HepG2 (cell line): Measurements from ENCODE around the gene CDRT4. TPM values are rescaled to one million over a fixed set of nuclear protein-coding genes. Genes with fewer than 3 reads are reported as not detected.

Experiments
- E2F1 ChIP-seq: sonication (generic); formaldehyde crosslinking; IDR thresholded peaks from 2 replicates; pipeline ENCODE4 v1.5.0; 2020; ENCODE audit warnings: missing genetic modification reagents
- GMEB1 ChIP-seq: sonication (generic); formaldehyde crosslinking; IDR thresholded peaks from 2 replicates; pipeline ENCODE4 v1.5.1; 2020; ENCODE audit warnings: missing genetic modification reagents, mild to moderate bottlenecking, borderline replicate concordance
- HES4 ChIP-seq: sonication (generic); formaldehyde crosslinking; IDR thresholded peaks from 2 replicates; pipeline ENCODE4 v1.9.0; 2021; ENCODE audit warnings: mild to moderate bottlenecking, missing genetic modification reagents, borderline replicate concordance
- HMG20B ChIP-seq: conservative IDR thresholded peaks from 2 replicates; pipeline ENCODE4 v1.6.1; 2016; ENCODE audit warnings: missing genetic modification reagents, missing compliant biosample characterization
- KAT7 ChIP-seq: IDR thresholded peaks from 2 replicates; pipeline ENCODE4 v1.6.1; 2018; ENCODE audit warnings: borderline replicate concordance, missing compliant biosample characterization
- KLF12 ChIP-seq: sonication (generic); formaldehyde crosslinking; IDR thresholded peaks from 2 replicates; pipeline ENCODE4 v1.4.0; 2020; ENCODE audit warnings: missing genetic modification reagents, borderline replicate concordance
- POLR2AphosphoS2 ChIP-seq: IDR thresholded peaks from 2 replicates; pipeline ENCODE4 v1.6.1; 2011; ENCODE audit warnings: low read depth, low read length, improper control_type of control experiment
- RARG ChIP-seq: sonication (generic); formaldehyde crosslinking; IDR thresholded peaks from 2 replicates; pipeline ENCODE4 v1.4.0; 2020; ENCODE audit warnings: low read depth, mild to moderate bottlenecking, missing genetic modification reagents
- RFX5 ChIP-seq: IDR thresholded peaks from 2 replicates; pipeline ENCODE4 v1.6.1; 2011; ENCODE audit warnings: low read depth, low read length, improper control_type of control experiment
- RXRA ChIP-seq: sonication (generic); formaldehyde crosslinking; IDR thresholded peaks from 2 replicates; pipeline ENCODE4 v1.5.1; 2020; ENCODE audit warnings: missing genetic modification reagents
- ZBTB14 ChIP-seq: sonication (generic); formaldehyde crosslinking; IDR thresholded peaks from 2 replicates; pipeline ENCODE4 v1.4.0; 2020; ENCODE audit warnings: missing genetic modification reagents
- ZBTB21 ChIP-seq: sonication (generic); formaldehyde crosslinking; IDR thresholded peaks from 2 replicates; pipeline ENCODE4 v1.4.0; 2020; ENCODE audit warnings: missing genetic modification reagents
- ZGPAT ChIP-seq: IDR thresholded peaks from 2 replicates; pipeline ENCODE4 v1.6.1; 2016; ENCODE audit warnings: mild to moderate bottlenecking
- ZIK1 ChIP-seq: sonication (generic); formaldehyde crosslinking; IDR thresholded peaks from 2 replicates; pipeline ENCODE4 v1.5.0; 2020; ENCODE audit warnings: mild to moderate bottlenecking, low read depth, missing genetic modification reagents, borderline replicate concordance
- ZNF446 ChIP-seq: sonication (generic); formaldehyde crosslinking; IDR thresholded peaks from 2 replicates; pipeline ENCODE4 v1.5.0; 2020; ENCODE audit warnings: mild to moderate bottlenecking, missing genetic modification reagents
- ZNF607 ChIP-seq: sonication (generic); formaldehyde crosslinking; IDR thresholded peaks from 2 replicates; pipeline ENCODE4 v1.5.1; 2020; ENCODE audit warnings: missing genetic modification reagents, mild to moderate bottlenecking, borderline replicate concordance
- ZSCAN30 ChIP-seq: sonication (generic); formaldehyde crosslinking; IDR thresholded peaks from 2 replicates; pipeline ENCODE4 v1.5.0; 2020; ENCODE audit warnings: mild to moderate bottlenecking, missing genetic modification reagents
- polyA plus RNA-seq, 8 experiments: library from polyadenylated mRNA; depleted of rRNA in 3 of 8; stranded (reverse) in 7 of 8; unstranded in 1 of 8; fragments of >200 nt; fragmentation: Illumina TruSeq in 4 of 8; extraction: Trizol in 4 of 8; gene quantifications; 2 replicates each; pipeline versions ENCODE4 v1.2.1 to v1.2.3, GENCODE V29; 2011 to 2016; ENCODE audit warnings: low read depth in 4 of 8, missing spikeins in 1 of 8, mixed read lengths in 1 of 8; ENCODE audit not compliant: insufficient read depth in 1 of 8
- total RNA-seq, 5 experiments: library from RNA; depleted of rRNA; stranded (reverse); fragments of >200 nt; fragmentation: Illumina TruSeq; extraction: Trizol; gene quantifications; 2 replicates each; pipeline ENCODE4 v1.2.3, GENCODE V29; 2016; ENCODE audit warnings: low read depth in 1 of 5
- TF ChIP-seq, protein P1 (sequence below): sonication (generic); formaldehyde crosslinking; IDR thresholded peaks from 2 replicates; pipeline ENCODE4 v1.5.0; 2020; ENCODE audit warnings: mild to moderate bottlenecking, missing genetic modification reagents
- TF ChIP-seq, protein P2 (sequence below): sonication (generic); formaldehyde crosslinking; IDR thresholded peaks from 2 replicates; pipeline ENCODE4 v1.5.0; 2020; ENCODE audit warnings: mild to moderate bottlenecking, missing genetic modification reagents

Gene CDRT4
- total and polyA plus RNA-seq, 2 of the 13 experiments (the other 11 are each of a cell fraction or from before 2014, with no cell fraction given), result 5.8 to 12.1 TPM

GRCh38 chr17:15432807-15433611 is 34.4 kb downstream of the CDRT4 start (continued):
- no peak for TF ChIP-seq E2F1
- peak; percentile 27; the same call in 1 of the 2 replicates for TF ChIP-seq GMEB1 (CRISPR knock-in tag)
- no peak for TF ChIP-seq ZSCAN30 (CRISPR knock-in tag)
- TF ChIP-seq, protein P1, sequence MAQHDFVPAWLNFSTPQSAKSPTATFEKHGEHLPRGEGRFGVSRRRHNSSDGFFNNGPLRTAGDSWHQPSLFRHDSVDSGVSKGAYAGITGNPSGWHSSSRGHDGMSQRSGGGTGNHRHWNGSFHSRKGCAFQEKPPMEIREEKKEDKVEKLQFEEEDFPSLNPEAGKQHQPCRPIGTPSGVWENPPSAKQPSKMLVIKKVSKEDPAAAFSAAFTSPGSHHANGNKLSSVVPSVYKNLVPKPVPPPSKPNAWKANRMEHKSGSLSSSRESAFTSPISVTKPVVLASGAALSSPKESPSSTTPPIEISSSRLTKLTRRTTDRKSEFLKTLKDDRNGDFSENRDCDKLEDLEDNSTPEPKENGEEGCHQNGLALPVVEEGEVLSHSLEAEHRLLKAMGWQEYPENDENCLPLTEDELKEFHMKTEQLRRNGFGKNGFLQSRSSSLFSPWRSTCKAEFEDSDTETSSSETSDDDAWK (CRISPR knock-in tag), result no peak
- TF ChIP-seq ZBTB21 (CRISPR knock-in tag), result no peak
- no peak for TF ChIP-seq RXRA (CRISPR knock-in tag)
- TF ChIP-seq RARG, result no peak
- TF ChIP-seq ZBTB14 (CRISPR knock-in tag), result no peak
- no peak for TF ChIP-seq ZNF607
- TF ChIP-seq KAT7 (CRISPR knock-in tag), result no peak
- TF ChIP-seq RFX5, result no peak
- TF ChIP-seq KLF12 (CRISPR knock-in tag), result no peak
- TF ChIP-seq, protein P2, sequence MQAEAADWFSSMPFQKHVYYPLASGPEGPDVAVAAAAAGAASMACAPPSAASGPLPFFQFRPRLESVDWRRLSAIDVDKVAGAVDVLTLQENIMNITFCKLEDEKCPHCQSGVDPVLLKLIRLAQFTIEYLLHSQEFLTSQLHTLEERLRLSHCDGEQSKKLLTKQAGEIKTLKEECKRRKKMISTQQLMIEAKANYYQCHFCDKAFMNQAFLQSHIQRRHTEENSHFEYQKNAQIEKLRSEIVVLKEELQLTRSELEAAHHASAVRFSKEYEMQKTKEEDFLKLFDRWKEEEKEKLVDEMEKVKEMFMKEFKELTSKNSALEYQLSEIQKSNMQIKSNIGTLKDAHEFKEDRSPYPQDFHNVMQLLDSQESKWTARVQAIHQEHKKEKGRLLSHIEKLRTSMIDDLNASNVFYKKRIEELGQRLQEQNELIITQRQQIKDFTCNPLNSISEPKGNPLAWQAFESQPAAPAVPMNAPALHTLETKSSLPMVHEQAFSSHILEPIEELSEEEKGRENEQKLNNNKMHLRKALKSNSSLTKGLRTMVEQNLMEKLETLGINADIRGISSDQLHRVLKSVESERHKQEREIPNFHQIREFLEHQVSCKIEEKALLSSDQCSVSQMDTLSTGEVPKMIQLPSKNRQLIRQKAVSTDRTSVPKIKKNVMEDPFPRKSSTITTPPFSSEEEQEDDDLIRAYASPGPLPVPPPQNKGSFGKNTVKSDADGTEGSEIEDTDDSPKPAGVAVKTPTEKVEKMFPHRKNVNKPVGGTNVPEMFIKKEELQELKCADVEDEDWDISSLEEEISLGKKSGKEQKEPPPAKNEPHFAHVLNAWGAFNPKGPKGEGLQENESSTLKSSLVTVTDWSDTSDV (CRISPR knock-in tag), result no peak
- TF ChIP-seq HES4, result no peak
- no peak for TF ChIP-seq POLR2AphosphoS2
- peak; percentile 72; the same call in 1 of the 2 replicates for TF ChIP-seq HMG20B (CRISPR knock-in tag)
- TF ChIP-seq ZIK1, result no peak
- peak; percentile 43; the same call in 1 of the 2 replicates for TF ChIP-seq ZGPAT (CRISPR knock-in tag)
- TF ChIP-seq ZNF446 (CRISPR knock-in tag), result no peak
